ENCODE measurements around the gene ANO1. TPM values are rescaled to one million over a fixed set of nuclear protein-coding genes. Genes with fewer than 3 reads are reported as not detected.
"Not testable (repeated sequence)": the region's sequence is repeated elsewhere in the genome, so short reads cannot be mapped to it uniquely, and the experiment has no call there.

Gene ANO1
- total RNA-seq, 2 donors from 2014 or later: 34.6 to 43.9 TPM

GRCh38 chr11:70207531-70208131 lies 129.5 kb downstream of the ANO1 start:
- intact Hi-C loops (cut with DNase I): loop anchor here (10.0 kb wide), 1 partner anchor 187 kb away; the partner anchor contains the start of gene CTTN
- Histone ChIP-seq H3K27me3 (replicated peaks; ENCODE audit: insufficient read depth) (no peaks in the 10 kb centered on the region), H3K9me3 (no peaks in the 10 kb centered on the region), H3K4me3 (no peak overlapping the region), H3K27ac (no peak overlapping the region), H3K4me1 (replicated peaks) (peaks cover 8% of the 10 kb centered on the region), H3K36me3 (no peaks in the 10 kb centered on the region)
- 85% methylated on average over 15 of the region's 15 CpGs for WGBS
- DNase-seq (ENCODE audit: low spot score): no peak
- TF ChIP-seq POLR2A (IDR thresholded peaks at IDR 0.05) (no peak), CTCF (IDR thresholded peaks at IDR 0.05) (no peak)

DNA sequence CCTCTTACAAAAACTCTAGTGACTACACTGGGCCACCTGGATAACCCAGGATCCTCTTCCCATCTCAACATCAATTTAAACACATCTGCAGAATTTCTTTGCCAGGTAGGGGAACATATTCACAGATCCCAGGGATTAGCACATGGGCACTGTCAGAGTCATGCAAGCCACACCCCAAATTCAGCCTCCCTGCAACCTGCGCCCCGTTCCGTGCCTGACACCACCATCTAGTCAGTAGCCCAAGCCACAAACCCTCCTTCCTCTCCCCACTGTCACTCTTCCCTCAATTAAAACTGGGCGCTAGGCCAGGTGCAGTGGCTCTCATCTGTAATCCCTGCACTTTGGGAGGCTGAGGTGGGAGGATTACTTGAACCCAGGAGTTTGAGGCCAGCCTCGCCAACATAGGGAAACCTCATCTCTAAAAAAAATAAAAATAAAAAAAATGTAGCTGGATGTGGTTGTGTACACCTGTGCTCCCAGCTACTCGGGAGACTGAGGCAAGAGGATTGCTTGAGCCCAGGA lies 131.3 kb downstream of the ANO1 start:
- H3K4me1 ChIP-seq (replicated peaks): peaks cover 5% of the 10 kb centered on the region
- H3K27ac ChIP-seq: no peak overlapping the region
- no peaks in the 10 kb centered on the region for H3K36me3 ChIP-seq
- intact Hi-C loops (cut with DNase I): loop anchor here (10.0 kb wide), 1 partner anchor 185 kb away; the partner anchor contains the start of gene CTTN
- DNase-seq (ENCODE audit: low spot score): no peak
- no peak for TF ChIP-seq CTCF (IDR thresholded peaks at IDR 0.05)
- no peak for TF ChIP-seq POLR2A (IDR thresholded peaks at IDR 0.05)
- no peak for TF ChIP-seq POLR2AphosphoS5 (IDR thresholded peaks at IDR 0.05)
- 87% methylated on average over 6 of the region's 6 CpGs for WGBS
- no peaks in the 10 kb centered on the region for H3K9me3 ChIP-seq
- H3K27me3 ChIP-seq (replicated peaks; ENCODE audit: insufficient read depth): no peaks in the 10 kb centered on the region
- H3K4me3 ChIP-seq: no peak overlapping the region

DNA sequence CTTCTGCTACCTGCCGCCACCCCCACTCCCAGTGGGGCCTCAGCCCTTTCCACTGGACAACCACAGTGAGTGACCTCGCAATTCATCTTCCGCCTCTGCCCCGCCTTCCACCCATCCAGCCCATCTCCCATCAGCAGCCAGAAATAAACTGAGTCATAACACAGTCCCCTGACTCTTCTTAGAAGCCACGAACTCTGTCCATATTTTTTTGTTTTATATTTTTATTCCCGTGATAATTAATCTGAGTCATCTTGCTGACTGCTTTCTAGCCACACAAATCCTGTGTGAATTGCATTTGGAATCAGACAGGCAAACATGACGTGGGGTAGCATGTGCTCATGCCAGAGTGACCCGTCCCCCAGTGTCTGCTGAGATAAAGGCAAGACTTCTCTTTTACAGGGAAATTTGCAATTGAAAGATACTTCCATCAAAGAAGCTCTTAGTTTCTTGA lies 132.0 kb downstream of the ANO1 start:
- H3K27ac ChIP-seq: no peak overlapping the region
- H3K4me3 ChIP-seq: no peak overlapping the region
- DNase-seq (ENCODE audit: low spot score): no peak
- intact Hi-C loops (cut with DNase I): no loop called here
- no peaks in the 10 kb centered on the region for H3K4me1 ChIP-seq (replicated peaks)
- H3K36me3 ChIP-seq: no peaks in the 10 kb centered on the region
- no peaks in the 10 kb centered on the region for H3K27me3 ChIP-seq (replicated peaks; ENCODE audit: insufficient read depth)
- no peaks in the 10 kb centered on the region for H3K9me3 ChIP-seq
- TF ChIP-seq POLR2A (IDR thresholded peaks at IDR 0.05): no peak
- no peak for TF ChIP-seq POLR2AphosphoS5 (IDR thresholded peaks at IDR 0.05)
- no peak for TF ChIP-seq CTCF (IDR thresholded peaks at IDR 0.05)
- WGBS: 81% methylated on average over 8 of the region's 8 CpGs

DNA sequence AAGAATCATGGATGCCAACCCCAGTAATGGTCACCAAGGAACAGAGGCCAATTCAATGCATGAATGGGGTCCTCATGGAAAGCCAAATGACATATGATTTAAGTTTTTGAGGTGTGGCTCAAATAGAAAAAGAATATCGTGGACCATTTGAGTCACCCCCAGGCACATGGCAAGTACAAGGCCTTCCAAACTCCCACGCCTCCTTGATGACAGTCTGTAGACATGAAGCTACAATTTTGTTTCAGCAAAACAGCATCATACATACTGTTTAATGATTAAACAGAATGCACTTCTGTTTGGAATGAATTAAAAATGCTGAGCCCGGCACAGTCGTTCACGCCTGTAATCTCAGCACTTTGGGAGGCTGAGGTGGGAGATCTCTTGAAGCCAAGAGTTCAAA lies 132.4 kb downstream of the ANO1 start:
- H3K9me3 ChIP-seq: no peaks in the 10 kb centered on the region
- no peak overlapping the region for H3K4me3 ChIP-seq
- intact Hi-C loops (cut with DNase I): no loop called here
- TF ChIP-seq POLR2A (IDR thresholded peaks at IDR 0.05): no peak
- TF ChIP-seq CTCF (IDR thresholded peaks at IDR 0.05): no peak
- no peak for TF ChIP-seq POLR2AphosphoS5 (IDR thresholded peaks at IDR 0.05)
- H3K4me1 ChIP-seq (replicated peaks): no peaks in the 10 kb centered on the region
- H3K36me3 ChIP-seq: no peaks in the 10 kb centered on the region
- no peak for DNase-seq (ENCODE audit: low spot score)
- no peaks in the 10 kb centered on the region for H3K27me3 ChIP-seq (replicated peaks; ENCODE audit: insufficient read depth)
- 87% methylated on average over 5 of the region's 5 CpGs for WGBS
- no peak overlapping the region for H3K27ac ChIP-seq

DNA sequence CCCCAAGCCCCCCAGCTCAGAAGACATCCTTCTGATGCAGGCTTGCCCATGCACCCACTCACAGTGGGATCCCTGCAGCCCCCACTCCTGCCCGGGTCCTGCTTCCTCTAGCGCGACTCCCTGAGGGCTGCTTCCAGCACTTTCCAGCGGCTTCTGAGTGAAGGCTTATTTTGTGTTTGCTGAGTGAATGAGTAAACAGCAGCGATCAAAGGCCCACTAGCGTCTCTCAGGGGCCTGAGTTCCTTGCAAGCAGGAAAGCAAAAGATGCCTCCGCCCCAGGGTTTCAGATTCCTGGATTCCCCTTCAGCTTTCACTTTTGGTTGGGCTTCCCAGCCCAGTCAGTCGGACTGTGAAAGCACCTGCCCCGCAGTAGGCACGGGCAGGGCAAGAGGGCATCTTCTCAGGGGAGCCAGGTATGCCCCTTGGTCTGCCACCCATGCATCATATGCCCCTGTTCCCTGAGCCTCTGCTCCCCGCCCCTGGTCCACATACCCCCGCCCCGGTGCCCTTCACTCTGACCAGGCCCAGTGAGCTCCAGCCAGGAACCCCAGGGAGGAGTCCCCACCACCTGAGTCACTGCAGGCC lies 134.2 kb downstream of the ANO1 start:
- no peaks in the 10 kb centered on the region for H3K27me3 ChIP-seq (replicated peaks; ENCODE audit: insufficient read depth)
- H3K4me3 ChIP-seq: peak overlapping the region in 1 of 2 donors; percentile 18
- no peak overlapping the region for H3K27ac ChIP-seq
- intact Hi-C loops (cut with DNase I): no loop called here
- no peak for DNase-seq (ENCODE audit: low spot score)
- TF ChIP-seq POLR2A (IDR thresholded peaks at IDR 0.05): no peak
- no peak for TF ChIP-seq POLR2AphosphoS5 (IDR thresholded peaks at IDR 0.05)
- TF ChIP-seq CTCF (IDR thresholded peaks at IDR 0.05): no peak
- H3K4me1 ChIP-seq (replicated peaks): no peaks in the 10 kb centered on the region
- H3K9me3 ChIP-seq: no peaks in the 10 kb centered on the region
- H3K36me3 ChIP-seq: no peaks in the 10 kb centered on the region
- WGBS: 38% methylated on average over 13 of the region's 13 CpGs

DNA sequence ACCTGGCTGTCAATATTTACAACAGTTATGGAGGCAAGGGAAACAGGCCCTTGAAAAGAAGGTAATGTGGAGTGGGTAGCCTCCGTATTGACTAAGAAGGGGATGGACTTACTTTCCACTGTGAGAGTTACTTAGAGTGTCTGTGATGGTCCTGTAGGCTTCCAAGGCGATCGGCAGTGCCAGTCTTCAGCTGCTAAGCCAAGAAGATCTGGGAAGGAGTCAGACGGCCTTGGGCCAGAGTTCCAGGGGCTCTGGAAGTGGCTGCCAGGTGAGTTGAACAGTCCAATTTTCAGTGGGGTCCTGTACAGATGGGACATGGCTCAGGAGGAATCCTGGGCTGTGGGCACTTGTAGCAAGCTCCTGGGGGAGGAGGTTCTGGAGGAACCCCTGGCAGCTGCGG lies 139.3 kb downstream of the ANO1 start:
- H3K9me3 ChIP-seq; H3K4me3 ChIP-seq; H3K27me3 ChIP-seq (replicated peaks; ENCODE audit: insufficient read depth); H3K27ac ChIP-seq; DNase-seq (ENCODE audit: low spot score); intact Hi-C loops (cut with DNase I); H3K36me3 ChIP-seq; H3K4me1 ChIP-seq (replicated peaks): not testable (repeated sequence)
- 77% methylated on average over 5 of the region's 5 CpGs for WGBS

DNA sequence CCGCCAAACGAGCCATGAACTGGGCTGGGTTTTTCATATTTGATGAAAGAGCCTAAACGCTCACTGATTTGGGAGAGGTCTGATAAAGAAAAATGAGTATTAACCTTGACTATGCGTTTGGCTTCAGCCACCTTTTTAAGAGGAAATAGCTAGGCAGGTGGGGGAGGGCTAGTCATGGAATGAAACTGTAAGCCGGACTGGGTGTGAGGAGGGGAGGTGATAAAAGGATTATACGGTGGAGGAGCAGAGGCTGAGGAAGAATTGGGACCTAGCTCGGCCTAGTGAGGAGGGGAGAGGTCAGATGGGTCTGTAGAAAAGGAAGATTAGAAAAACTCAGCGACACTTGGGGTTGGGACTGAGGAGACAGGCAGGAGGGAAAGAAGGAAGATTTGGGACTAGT lies 140.0 kb downstream of the ANO1 start:
- intact Hi-C loops (cut with DNase I): not testable (repeated sequence)
- WGBS: 45% methylated on average over 8 of the region's 8 CpGs

More for the DNA sequence above, 140.0 kb downstream of the ANO1 start:
- DNase-seq (ENCODE audit: low spot score); H3K4me1 ChIP-seq (replicated peaks); H3K4me3 ChIP-seq; H3K36me3 ChIP-seq; H3K27ac ChIP-seq; H3K9me3 ChIP-seq; H3K27me3 ChIP-seq (replicated peaks; ENCODE audit: insufficient read depth): not testable (repeated sequence)

Measured in prostate gland (tissue), 2 donors.